HG03159 (cell line): ENCODE measurements around the gene DBH.

Experiments used
- ATAC-seq: cut with Tn5 transposase; IDR thresholded peaks from one replicate; pipeline ENCODE4 v1.9.1; 2021; ENCODE audit warnings: mild to moderate bottlenecking, moderate library complexity; ENCODE audit not compliant: unreplicated experiment

Gene DBH

DNA sequence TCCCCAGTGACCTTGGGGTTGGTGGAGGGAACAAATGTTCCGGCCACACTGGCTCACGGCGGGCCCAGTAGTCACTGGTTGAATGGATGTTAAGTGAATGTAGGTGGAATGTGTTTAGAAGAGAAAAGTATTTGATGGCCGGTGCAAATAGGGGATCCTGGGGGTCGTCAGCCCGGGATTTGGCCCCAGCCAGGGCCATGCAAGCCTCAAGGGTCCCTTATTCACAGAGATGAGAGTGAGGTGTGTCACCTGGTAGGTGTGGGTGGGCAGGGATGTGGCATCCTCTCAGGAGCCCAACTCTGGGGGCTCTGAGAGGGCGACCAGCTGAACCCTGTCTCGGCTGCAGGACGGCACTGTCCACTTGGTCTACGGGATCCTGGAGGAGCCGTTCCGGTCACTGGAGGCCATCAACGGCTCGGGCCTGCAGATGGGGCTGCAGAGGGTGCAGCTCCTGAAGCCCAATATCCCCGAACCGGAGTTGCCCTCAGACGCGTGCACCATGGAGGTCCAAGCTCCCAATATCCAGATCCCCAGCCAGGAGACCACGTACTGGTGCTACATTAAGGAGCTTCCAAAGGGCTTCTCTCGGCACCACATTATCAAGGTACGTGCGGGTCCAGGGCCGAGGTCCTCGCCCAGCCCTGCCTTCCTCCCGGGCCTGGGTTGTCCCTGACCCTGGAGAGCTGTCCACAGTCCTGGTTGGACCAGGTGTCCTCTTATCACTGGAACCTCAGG lies 5.9 kb downstream of the DBH start:
- ATAC-seq, result no peak

DNA sequence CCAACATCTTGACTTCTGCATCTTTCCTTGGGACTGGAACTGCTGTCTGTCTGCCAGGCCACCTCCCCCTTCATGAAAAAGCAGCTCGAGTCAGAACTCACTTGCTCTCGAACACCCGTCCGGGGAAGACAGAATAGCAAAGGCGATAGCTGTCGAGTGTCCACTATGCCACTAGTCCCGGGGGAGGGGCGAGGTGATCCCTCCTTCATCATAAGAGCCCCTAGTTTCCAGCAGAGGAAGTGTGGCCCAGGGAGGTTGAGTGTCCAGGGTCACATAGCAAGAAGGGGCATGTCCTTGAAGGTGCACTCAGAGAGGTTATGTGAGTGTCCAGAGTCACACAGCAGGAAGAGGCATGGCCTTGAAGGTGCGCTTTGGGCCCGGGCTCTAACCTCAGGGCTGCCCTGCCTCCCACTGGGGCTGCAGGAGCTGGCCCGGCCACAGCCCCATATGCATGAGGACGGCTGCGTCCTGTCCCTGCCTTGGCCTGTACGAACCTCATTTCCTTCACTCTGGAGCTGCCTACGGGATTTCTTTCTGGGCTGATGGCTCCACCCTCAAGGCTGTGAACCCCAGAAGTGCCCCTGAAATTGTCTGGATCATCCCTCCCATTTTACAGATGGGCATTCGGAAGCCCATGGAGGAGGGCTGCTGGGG lies 6.7 kb downstream of the DBH start:
- no peak for ATAC-seq

DNA sequence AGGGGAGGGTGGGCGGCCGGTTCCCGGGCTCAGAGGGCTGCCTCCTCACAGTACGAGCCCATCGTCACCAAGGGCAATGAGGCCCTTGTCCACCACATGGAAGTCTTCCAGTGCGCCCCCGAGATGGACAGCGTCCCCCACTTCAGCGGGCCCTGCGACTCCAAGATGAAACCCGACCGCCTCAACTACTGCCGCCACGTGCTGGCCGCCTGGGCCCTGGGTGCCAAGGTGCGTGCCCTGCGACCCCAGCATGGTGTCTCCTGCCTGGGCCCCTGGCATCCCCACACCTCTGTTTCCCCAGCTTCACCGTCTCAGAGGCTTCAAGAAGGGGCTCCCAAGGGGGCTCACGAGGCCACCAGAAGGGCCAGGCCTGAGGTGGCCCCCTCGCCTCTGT lies 7.2 kb downstream of the DBH start:
- ATAC-seq, result no peak

DNA sequence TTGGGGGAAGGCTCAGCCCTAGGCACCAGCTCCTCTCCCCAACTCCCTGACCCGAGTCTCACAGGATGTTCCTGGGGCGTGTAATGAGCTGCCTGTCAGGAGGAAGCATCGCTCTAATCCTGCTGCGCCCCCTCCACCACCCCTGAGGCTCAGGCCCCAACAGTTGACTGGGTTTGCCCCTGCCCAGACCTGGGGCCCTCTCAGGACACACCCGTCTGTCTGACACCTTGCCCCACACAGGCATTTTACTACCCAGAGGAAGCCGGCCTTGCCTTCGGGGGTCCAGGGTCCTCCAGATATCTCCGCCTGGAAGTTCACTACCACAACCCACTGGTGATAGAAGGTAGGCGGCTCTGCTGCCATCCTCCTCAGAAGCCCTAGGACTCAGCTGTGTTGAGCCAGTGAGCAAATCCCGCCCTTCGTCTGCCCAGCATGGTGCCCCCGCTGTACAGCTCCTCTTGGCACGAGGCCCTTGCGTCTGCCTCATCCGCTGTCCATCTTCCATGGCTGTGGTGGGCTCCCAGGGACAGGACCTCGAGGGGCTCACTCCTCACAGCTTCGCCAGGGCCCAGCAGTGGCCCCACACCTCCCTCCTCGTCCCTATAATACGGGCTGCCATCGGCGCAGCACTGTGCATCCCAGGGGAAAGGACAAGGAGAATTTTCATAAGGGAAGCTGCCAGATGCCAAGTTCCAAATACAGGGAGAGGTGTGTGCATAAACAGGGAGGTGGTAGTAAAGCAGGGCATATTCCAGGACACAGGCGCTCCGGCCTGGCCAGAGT lies 8.0 kb downstream of the DBH start:
- no peak for ATAC-seq

DNA sequence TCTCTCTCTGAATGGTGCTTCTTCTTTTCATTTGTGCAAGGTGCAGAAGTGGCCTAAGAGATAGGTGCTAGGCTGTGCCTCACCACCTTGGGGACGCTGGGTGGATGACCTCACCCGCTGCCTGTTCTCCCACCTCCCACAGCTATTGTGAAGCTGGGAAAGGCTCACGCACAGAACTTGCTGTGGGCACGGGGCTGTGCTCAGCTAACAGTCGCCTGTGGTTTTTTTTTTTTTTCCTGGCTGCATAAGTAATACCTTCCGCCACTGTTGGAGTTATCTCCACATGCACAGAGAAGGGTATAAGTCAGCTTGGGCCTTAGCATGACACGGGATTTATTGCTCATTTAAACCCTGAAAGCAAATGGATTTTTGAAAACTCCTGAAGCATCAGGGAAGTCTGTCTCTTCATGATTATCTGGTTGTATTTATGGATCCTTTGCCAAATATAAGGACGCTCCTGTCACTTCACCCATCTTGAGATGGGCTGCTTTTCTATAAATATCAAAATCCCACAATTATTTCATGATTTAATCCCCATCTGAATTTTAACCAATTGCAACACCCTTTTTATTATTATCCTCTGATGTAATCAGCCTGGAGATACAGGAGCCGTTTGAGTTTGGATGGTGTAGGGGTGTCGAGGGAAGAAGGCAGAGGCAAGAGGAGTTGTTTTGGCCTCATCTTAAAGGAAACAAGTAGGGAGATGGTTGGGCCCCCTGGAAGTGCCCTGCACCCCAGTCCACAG lies 9.0 kb downstream of the DBH start:
- ATAC-seq, result no peak

DNA sequence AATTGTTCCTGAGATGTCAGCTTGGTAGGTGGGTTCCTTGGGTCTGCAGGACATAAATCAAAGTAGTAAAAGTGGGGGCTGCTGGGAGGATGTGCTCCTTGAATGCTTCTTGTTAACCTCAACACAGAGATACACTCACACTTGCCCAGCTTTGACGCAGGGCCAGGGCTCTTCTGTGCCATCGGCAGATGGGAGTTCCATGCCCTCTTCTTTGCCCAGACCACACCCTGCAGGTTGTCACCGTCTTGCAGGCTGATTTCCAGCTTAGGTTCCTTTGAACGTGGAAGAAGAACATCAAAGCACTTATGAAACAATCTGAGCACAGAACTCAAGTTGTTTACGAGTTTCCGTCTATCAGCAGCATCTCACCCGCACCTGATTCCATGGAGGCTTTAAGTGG lies 11.0 kb downstream of the DBH start:
- ATAC-seq, result no peak

DNA sequence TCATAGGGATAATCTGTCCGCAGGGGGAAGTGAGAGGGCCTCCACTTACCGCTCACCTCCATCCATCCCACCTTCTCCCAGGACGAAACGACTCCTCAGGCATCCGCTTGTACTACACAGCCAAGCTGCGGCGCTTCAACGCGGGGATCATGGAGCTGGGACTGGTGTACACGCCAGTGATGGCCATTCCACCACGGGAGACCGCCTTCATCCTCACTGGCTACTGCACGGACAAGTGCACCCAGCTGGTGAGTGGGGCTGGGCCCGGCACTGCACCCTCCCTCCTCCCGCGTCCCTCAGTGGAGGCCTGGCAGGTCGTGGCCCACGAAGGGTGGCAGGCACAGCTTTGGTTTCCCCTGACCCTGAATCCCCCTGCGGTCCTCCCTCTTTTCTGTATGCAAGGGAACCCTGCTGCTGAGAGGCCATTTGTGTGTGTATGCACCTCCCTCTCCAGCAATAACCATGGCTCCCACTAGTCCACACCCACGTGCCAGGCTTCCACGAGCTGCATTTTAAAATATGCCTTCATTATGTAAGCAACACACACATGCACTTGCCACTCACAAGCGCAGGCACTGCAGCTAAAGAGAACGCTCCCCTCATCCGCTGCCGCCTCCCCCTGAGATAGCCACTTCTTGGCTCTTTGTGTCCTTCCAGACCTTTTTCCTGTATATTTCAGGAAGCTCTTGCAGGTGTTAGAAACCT lies 11.8 kb downstream of the DBH start:
- no peak for ATAC-seq

DNA sequence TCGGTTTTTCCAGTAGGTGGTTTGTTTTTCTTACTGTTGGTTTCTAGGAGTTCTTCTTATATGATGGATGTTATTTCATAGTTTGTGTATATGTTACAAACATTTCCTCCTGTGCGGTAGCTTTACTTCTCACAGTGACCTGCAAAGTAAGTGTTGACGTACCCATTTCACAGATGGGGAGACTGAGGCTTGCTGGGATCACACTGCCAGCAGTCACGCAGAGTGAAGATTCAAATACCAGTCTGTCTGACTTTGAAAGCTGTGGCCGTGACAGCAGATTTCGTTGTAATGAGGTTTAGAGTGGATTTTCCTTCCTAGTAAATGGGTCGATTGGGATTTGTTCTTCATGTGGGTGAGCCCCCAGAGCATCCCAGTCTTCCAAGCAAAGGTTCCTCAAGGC lies 13.0 kb downstream of the DBH start:
- no peak for ATAC-seq

DNA sequence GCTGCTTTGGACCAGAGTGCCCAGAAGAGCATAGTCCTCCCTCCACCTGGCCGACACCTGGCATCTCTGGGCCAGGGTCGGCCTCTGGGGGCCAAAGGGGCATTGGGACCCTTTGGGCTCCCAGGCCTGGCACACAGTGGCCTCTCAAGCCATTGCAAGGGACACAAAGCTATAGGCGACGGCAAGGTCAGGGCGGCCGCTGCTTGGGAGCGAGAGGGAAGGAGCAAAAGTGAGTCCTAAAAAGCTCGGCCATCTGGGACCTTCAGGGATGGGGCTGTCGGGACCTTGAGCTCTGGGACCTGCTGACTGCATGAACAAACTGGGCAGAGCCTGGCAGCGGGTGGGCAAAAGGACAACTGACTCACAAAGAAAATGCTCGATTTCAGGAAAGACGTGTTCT lies 13.9 kb downstream of the DBH start:
- no peak for ATAC-seq

DNA sequence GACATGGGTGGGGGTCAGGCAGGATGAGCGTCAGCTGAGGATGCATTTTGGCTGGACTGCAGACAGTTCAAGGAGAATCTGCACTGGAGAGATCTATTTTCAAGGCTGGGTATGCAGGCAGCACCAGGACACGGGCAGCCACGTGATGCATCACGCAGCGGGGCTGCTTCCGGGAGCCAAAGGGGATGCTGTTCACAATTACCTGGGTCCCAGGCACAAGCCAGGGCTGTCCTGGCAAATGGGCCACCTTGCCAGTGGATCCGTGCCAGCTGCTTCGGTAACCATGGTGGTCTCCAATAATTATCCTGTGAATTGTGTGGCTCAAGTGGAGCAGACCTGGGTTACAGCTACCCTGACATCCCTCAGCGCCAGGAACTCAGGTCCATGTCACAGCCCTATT lies 17.5 kb downstream of the DBH start:
- ATAC-seq, result no peak

DNA sequence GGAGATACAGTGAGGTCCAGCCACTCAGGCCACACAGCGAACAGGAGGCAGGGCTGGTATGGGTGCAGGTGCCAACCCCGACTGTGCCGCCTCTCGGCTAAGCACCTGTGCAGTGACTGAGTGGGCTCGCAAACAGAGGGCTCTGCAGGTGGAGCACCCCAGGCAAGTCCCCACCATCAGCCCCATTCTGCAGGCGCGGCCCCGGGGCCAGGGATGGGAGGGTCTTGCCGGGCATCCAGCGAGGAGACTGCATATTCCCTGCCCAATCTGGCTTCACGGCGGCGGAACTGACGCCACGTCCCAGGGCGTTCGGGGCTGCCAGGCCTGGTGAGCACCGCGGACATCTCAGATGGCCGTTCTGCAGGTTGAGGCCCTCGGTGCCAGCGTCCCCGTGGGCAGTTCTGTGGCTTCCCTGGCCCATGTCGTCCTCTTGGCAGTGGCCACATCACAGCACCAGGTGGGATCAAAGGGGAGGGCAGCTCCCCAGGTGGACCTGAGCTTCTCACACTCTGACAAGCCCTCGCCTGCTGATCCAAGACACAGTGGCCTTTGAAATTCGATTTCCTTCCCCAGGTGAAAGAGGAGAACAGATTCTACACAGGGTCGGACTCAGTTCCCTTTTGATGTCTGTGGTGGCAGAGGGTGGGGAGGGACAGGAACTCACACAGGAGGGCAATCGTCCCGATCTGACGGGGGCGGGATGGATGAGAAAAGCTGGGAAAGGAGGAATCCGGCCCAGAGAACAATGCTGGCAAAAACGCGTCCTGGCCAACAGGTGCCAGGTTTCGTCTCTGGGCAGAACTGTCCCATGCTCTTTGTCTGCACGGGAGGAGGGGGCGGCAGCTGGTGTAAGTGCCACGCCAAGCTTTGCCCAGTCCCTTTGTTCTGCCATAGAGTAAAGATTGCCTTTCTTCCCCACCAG lies 18.8 kb downstream of the DBH start:
- no peak for ATAC-seq

DNA sequence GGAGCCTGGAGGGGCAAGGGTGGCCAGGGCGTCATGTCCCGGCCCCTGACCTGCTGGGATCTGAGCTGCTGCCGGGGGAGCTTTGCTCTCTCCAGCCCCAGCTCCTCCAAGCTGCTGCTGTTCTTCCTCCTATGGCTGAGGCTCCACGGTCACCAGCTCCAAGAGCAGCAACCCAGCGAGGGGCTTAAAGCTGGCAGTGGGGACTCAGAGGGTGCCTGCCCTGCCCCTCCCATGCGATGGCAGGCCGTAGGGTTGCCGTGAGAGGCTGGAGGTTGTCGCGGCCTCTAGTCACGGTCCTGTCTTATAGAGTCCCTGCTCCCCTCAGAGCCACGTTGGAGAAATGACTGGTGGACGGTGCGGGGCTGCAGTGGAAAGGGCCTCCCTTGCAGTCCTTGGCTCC lies 19.5 kb downstream of the DBH start:
- no peak for ATAC-seq

DNA sequence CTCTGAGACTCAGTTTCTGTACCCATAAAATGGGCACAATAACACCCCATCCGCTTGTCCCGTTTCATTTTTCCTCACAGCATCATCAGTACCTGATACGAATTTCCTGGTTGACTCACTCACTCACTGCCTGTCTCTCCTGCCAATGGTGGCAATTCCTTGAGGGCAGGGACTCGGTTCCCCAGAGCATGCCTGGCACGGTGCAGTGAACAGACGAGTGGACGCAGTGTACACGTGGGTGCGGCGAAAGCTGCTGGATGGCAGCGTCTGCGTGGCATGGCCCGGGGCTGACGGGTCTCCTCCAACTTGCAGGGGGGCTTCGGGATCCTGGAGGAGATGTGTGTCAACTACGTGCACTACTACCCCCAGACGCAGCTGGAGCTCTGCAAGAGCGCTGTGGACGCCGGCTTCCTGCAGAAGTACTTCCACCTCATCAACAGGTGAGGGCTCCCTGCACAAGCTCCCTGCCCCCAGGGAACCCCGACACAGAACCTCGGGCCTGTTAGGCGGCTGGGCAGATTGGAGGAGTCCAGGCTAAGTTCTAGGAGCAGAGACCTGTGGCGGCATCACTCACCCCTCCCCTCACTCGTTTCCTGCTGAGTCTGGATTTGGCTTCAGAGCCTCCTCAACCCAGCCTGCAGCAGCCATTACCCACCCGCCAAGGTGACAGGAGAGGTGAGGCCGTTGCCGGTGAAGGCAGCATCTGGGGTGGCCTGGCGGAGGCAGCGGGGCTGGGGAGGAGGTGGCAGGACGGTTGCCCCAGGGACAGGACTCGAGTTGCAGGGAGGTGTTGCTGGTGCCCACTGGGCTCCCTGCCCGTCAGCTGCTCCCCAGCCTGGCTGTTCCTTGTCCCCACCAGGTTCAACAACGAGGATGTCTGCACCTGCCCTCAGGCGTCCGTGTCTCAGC lies 20.3 kb downstream of the DBH start:
- ATAC-seq, result no peak

DNA sequence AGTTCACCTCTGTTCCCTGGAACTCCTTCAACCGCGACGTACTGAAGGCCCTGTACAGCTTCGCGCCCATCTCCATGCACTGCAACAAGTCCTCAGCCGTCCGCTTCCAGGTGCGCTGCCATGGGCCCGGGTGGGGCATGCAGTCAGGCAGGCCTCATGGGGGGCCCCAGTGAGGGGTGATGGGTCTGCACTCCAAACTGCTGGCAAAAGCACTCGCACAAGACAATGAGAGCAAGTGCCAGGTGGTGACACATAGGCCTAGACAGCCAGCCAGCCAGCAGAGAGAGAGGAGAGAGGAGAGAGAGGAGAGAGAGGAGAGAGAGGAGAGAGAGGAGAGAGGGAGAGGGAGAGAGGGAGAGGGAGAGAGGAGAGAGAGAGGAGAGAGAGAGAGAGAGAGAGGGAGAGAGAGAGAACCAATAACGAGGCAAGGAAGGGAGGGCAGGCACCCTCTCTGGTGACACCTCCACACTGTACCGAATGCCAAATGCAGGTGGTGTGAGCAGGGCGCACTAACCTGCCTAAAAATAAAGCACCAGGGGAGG lies 21.0 kb downstream of the DBH start:
- ATAC-seq, result no peak

DNA sequence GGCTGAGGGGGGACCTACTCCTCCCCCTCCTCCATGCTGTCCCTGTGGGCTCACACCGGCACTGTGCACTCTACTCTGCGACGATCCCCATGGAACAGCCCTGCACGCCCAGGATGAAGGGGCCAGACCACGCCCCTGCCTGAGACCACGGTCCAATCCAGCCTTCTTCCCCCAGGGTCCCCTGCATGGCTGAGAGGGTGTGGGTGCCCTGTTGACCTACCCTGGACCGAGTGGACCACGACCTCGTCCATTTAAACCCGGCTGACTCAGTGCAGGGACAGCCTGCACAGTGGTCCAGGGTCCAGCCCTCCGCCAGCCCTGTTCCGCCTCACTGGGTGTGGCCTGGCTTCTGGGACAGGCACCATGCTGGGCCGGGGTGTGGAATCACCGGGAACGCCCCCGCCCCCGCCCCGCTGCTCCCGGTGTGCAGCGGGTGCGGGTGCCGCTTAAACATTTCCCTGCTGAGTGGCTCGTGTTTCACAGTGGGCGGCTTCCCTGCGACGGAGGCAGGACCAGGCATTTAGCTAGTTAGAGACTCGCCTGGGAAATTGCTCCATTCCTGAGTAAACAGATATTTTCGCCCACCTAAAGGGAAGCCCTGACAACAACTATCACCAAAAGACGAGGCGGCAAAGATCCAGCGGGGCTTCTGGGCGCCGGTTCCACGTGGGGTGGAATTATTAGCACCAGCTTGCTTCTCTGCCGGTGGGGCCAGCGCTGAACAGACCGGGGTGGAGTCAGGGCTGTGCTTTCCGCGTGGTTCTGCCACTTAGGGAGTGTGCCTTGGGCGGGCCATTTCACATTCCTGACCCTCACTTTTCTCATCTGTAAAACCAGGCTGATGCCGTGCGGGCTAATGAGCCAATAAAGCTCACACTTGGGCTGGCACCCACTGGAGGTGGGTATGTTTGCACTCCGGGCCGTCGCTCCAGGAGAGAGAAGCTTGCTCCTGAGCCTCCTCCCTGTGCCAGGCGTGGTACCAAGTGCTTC lies 22.6 kb downstream of the DBH start:
- ATAC-seq, result no peak

DNA sequence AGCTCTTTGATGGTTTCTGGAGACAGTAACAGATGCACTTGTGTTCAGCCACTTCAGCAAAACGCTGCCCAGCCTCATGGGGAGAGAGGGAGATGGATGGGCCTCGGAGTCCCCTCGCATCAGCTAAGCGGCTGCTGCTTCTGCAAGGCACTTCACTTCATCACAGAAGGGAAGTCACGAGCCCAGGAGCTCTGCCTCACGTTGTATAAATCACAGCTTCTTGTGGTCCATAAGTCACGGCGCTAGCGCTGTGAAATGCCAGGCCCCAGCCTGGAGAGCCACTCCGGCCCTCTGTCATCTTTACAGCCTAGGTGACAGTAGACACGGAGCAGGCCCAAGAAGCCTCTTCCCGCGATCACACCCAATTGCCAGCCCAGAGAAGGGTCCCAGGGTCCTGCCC lies 23.4 kb downstream of the DBH start:
- no peak for ATAC-seq

DNA sequence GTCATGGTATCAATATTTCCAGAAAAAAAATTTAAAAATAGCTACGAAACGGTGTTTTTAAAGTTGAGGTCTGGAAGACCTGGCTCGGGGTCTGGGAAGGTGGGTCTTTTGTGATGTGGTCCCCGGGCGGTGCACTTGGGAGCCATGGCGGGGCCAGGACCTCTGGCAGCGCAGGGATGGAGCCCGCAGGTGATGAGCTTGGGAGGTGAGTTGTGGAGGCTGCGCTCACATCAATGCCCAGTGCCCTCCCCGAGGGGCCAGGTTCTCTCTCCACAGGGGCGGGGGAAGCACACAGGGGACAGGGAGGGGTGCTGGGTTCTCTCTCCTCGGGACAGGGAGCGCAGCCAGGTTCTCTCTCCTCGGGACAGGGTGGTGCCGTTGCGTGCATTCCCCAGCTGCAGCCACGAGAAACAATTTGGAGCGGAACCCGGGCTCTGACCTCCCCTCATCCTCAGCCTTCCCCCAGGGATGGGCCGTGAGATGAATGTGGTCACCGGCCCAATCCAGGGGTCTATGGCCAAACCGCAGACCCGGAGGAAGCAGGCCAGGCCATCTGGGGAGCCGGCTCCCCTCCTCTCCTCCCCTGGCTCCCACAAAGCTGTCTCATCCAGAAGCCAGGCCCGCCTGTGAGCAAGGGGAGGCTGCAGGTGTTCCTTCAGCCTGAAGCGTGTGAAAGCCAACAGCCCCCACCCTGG lies 25.8 kb downstream of the DBH start:
- no peak for ATAC-seq
